ENCODE results near the gene ETFBKMT. TPM values are rescaled to one million over a fixed set of nuclear protein-coding genes. Genes with fewer than 3 reads are reported as not detected.

Gene ETFBKMT
- polyA plus RNA-seq, 1 donor from 2014 or later, result 1.7 TPM

DNA sequence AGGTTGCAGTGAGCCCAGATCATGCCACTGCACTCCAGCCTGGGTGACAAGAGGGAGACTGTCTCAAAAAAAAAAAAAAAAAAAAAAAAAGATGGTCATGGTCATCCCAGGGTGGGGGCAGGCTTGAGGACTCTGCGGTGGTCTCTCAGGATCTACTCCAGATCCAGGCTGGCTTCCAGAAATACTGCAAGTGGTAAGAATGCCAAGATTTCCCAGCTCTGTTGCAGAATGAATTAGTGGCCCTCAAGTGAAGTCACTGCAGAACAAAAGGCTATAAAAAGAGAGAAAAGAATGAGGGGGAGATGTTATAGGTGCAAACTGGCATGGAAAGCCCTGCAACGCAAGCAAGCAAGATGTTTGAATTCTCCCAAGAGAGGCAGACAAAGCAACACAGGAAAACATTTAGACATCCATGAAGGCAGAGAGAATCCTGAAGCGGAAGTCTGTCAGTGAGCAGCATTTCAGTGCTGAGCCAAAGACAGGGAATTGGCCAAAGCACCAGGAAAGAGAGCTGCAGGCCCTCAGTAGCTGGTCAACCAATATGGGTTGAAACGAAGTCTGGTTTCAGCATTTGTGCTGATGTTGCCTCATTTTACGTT is 31.9 kb upstream of the ETFBKMT start:
- no peak overlapping the region for H3K4me3 ChIP-seq (ENCODE audit: low read length)
- H2AFZ ChIP-seq (ENCODE audit: low read depth, low read length), result no peak overlapping the region
- H4K20me1 ChIP-seq (ENCODE audit: insufficient read depth), result no peaks in the 10 kb centered on the region
- no peaks in the 10 kb centered on the region for H3K79me2 ChIP-seq (replicated peaks; ENCODE audit: insufficient read depth, low read length)
- no peaks in the 10 kb centered on the region for H3F3A ChIP-seq (ENCODE audit: insufficient read depth, low read length, poor library complexity, severe bottlenecking)
- no peaks in the 10 kb centered on the region for H3K27me3 ChIP-seq (ENCODE audit: insufficient read depth, low read depth, low read length)
- H3K4me2 ChIP-seq (ENCODE audit: low read length), result no peak overlapping the region
- no peak overlapping the region for H3K27ac ChIP-seq (ENCODE audit: low read length)
- H3K9me2 ChIP-seq (ENCODE audit: insufficient read depth, low read length), result no peaks in the 10 kb centered on the region
- H3K36me3 ChIP-seq (ENCODE audit: insufficient read depth, low read length), result no peaks in the 10 kb centered on the region
- TF ChIP-seq SMC3 (conservative IDR thresholded peaks at IDR 0.05; ENCODE audit: poor library complexity) (no peak), TAF1 (IDR thresholded peaks at IDR 0.05; ENCODE audit: low read depth) (no peak), RAD21 (conservative IDR thresholded peaks at IDR 0.05) (no peak), EP300 (conservative IDR thresholded peaks at IDR 0.05; ENCODE audit: poor library complexity, severe bottlenecking) (no peak), EZH2 (IDR thresholded peaks at IDR 0.05; ENCODE audit: borderline replicate concordance, insufficient read depth, low read length, poor library complexity, severe bottlenecking) (no peak), POLR2AphosphoS5 (IDR thresholded peaks at IDR 0.05) (no peak), MXI1 (conservative IDR thresholded peaks at IDR 0.05; ENCODE audit: poor library complexity, severe bottlenecking) (no peak)
- TF ChIP-seq, protein P1, sequence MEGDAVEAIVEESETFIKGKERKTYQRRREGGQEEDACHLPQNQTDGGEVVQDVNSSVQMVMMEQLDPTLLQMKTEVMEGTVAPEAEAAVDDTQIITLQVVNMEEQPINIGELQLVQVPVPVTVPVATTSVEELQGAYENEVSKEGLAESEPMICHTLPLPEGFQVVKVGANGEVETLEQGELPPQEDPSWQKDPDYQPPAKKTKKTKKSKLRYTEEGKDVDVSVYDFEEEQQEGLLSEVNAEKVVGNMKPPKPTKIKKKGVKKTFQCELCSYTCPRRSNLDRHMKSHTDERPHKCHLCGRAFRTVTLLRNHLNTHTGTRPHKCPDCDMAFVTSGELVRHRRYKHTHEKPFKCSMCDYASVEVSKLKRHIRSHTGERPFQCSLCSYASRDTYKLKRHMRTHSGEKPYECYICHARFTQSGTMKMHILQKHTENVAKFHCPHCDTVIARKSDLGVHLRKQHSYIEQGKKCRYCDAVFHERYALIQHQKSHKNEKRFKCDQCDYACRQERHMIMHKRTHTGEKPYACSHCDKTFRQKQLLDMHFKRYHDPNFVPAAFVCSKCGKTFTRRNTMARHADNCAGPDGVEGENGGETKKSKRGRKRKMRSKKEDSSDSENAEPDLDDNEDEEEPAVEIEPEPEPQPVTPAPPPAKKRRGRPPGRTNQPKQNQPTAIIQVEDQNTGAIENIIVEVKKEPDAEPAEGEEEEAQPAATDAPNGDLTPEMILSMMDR (IDR thresholded peaks at IDR 0.05; ENCODE audit: poor library complexity, severe bottlenecking), result no peak
- TF ChIP-seq, protein P2, sequence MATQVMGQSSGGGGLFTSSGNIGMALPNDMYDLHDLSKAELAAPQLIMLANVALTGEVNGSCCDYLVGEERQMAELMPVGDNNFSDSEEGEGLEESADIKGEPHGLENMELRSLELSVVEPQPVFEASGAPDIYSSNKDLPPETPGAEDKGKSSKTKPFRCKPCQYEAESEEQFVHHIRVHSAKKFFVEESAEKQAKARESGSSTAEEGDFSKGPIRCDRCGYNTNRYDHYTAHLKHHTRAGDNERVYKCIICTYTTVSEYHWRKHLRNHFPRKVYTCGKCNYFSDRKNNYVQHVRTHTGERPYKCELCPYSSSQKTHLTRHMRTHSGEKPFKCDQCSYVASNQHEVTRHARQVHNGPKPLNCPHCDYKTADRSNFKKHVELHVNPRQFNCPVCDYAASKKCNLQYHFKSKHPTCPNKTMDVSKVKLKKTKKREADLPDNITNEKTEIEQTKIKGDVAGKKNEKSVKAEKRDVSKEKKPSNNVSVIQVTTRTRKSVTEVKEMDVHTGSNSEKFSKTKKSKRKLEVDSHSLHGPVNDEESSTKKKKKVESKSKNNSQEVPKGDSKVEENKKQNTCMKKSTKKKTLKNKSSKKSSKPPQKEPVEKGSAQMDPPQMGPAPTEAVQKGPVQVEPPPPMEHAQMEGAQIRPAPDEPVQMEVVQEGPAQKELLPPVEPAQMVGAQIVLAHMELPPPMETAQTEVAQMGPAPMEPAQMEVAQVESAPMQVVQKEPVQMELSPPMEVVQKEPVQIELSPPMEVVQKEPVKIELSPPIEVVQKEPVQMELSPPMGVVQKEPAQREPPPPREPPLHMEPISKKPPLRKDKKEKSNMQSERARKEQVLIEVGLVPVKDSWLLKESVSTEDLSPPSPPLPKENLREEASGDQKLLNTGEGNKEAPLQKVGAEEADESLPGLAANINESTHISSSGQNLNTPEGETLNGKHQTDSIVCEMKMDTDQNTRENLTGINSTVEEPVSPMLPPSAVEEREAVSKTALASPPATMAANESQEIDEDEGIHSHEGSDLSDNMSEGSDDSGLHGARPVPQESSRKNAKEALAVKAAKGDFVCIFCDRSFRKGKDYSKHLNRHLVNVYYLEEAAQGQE (IDR thresholded peaks at IDR 0.05; ENCODE audit: borderline replicate concordance), result no peak
- H3K9me3 ChIP-seq (ENCODE audit: low read length), result no peaks in the 10 kb centered on the region
- H3K9ac ChIP-seq (ENCODE audit: low read length), result no peak overlapping the region

DNA sequence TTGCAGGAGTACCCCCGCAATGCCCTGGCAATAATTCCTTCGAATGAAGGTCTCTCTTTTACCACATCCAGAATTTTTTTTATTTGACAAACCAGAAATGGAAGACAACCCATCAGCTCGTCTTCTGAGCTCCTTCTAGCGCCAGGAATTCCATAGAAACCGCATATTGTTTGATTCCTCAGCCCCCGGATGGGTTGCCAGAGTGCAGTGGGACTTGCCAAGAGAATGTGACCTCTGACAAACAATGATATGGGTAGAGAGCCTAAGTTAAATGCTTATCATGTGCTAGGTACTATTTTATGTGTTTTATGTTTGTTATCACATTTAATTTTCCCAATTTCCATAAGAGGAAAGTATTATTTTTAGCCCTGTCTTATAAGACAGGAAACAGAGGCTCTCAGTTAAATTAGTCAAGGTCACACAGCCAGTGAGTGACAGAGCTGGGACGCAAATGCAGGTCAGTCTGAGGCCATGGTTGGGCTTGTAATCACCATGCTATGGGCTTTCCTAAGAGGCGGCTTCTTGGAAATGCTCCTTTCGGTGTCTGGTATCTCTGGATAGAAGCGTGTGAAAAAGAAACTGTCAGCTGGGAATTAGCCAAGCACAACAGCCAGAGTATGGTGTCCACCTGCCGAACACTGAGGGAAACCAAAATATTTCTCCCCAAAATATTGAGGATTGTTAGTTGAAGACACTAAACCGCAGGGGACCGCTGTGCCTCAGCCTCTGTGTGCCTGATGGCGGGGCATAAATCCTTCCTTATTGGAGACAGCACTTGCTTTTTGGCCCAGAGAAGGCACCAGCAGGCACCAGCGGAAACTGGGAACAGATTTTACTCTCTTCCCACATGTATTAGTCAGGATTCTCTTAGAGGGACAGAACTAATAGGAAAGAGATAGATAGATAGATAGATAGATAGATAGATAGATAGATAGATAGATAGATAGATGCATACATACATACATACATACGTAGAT is 29.4 kb upstream of the ETFBKMT start:
- TF ChIP-seq RAD21 (conservative IDR thresholded peaks at IDR 0.05) (no peak), POLR2AphosphoS5 (IDR thresholded peaks at IDR 0.05) (no peak), MXI1 (conservative IDR thresholded peaks at IDR 0.05; ENCODE audit: poor library complexity, severe bottlenecking) (no peak), SMC3 (conservative IDR thresholded peaks at IDR 0.05; ENCODE audit: poor library complexity) (no peak)
- TF ChIP-seq, protein P2 (IDR thresholded peaks at IDR 0.05; ENCODE audit: borderline replicate concordance), result no peak
- Histone ChIP-seq H3K9ac (ENCODE audit: low read length) (no peak overlapping the region), H3K79me2 (replicated peaks; ENCODE audit: insufficient read depth, low read length) (no peaks in the 10 kb centered on the region), H3K27me3 (ENCODE audit: insufficient read depth, low read depth, low read length) (no peaks in the 10 kb centered on the region), H3K4me3 (ENCODE audit: low read length) (no peak overlapping the region), H3K9me3 (ENCODE audit: low read length) (no peaks in the 10 kb centered on the region), H3K27ac (ENCODE audit: low read length) (no peak overlapping the region), H3F3A (ENCODE audit: insufficient read depth, low read length, poor library complexity, severe bottlenecking) (no peaks in the 10 kb centered on the region), H3K9me2 (ENCODE audit: insufficient read depth, low read length) (no peaks in the 10 kb centered on the region), H4K20me1 (ENCODE audit: insufficient read depth) (no peaks in the 10 kb centered on the region), H3K4me2 (ENCODE audit: low read length) (no peak overlapping the region), H2AFZ (ENCODE audit: low read depth, low read length) (no peak overlapping the region), H3K36me3 (ENCODE audit: insufficient read depth, low read length) (no peaks in the 10 kb centered on the region)

All from neural cell (in vitro differentiated cells).